Endothelial cell of umbilical vein (primary cell): ENCODE results near the gene DENND1A. TPM values are rescaled to one million over a fixed set of nuclear protein-coding genes. Genes with fewer than 3 reads are reported as not detected.

Experiments
- BruUV-seq: library from RNA; stranded (reverse); fragments of 400-500 nt; replicated peaks from 2 replicates; lab custom pipeline; 2021; lab: Mats Ljungman, UMichigan
- CTCF ChIA-PET: fragments of 300-600, 350-600 bp; sonication (Branson Sonifier 250); formaldehyde crosslinking; loops from one replicate; lab custom pipeline; 2021; ENCODE audit warnings: antibody characterized with exemption, inconsistent platforms; lab: Charles Lee
- POLR2A ChIA-PET: fragments of 300-600, 350-600 bp; sonication (Branson Sonifier 250); formaldehyde crosslinking; loops from one replicate; lab custom pipeline; 2021; ENCODE audit warnings: antibody characterized with exemption, inconsistent platforms; lab: Charles Lee
- DNase-seq: peaks from one replicate; pipeline ENCODE4 v3.0.0-alpha.2; 2011; ENCODE audit warnings: low read depth, low spot score
- FAIRE-seq: peaks from 2 replicates; lab custom pipeline; 2011; peaks lifted over from hg19 to GRCh38; lab: Jason Lieb, UNC
- H2AFZ ChIP-seq: 2 replicates; pipeline ENCODE4 v1.6.0; 2012; ENCODE audit warnings: low read depth, low read length, control low read depth, inconsistent platforms
- H3K27ac ChIP-seq: 2 replicates; pipeline ENCODE4 v1.5.1; 2011; ENCODE audit warnings: low read depth, mild to moderate bottlenecking, control low read depth, low read length, moderate library complexity; ENCODE audit not compliant: insufficient read depth
- H3K27me3 ChIP-seq, 2 experiments: 2 replicates each; pipeline versions ENCODE4 v1.6.0 to v1.6.1; 2011; ENCODE audit warnings: low read length in 2 of 2, mixed read lengths in 1 of 2; ENCODE audit not compliant: control insufficient read depth in 2 of 2, insufficient read depth in 2 of 2
- H3K36me3 ChIP-seq, 2 experiments: 2 replicates in 1 of 2; 3 replicates in 1 of 2; pipeline ENCODE4 v1.5.1; 2011; ENCODE audit warnings: low read length in 2 of 2, mild to moderate bottlenecking in 1 of 2, moderate library complexity in 1 of 2; ENCODE audit not compliant: control insufficient read depth in 2 of 2, insufficient read depth in 2 of 2; ENCODE audit errors: extremely low read depth in 1 of 2
- H3K4me1 ChIP-seq: 3 replicates; pipeline ENCODE4 v1.5.1; 2011; ENCODE audit warnings: mild to moderate bottlenecking, low read length; ENCODE audit not compliant: control insufficient read depth, insufficient read depth; ENCODE audit errors: extremely low read depth
- H3K4me2 ChIP-seq: 2 replicates; pipeline ENCODE4 v1.6.1; 2011; ENCODE audit warnings: low read length, control low read depth, mixed read lengths; ENCODE audit not compliant: insufficient read depth
- H3K4me3 ChIP-seq, 3 experiments: fragments of 200-600 bp in 1 of 3; sonication (generic), shearing (Covaris generic) in 1 of 3; replicated peaks in 1 of 3; 2 replicates each; pipeline ENCODE4 v1.5.1; 2011 to 2016; ENCODE audit warnings: control low read depth in 3 of 3, low read length in 3 of 3, mild to moderate bottlenecking in 2 of 3, inconsistent platforms in 1 of 3, low read depth in 1 of 3, moderate library complexity in 1 of 3; ENCODE audit not compliant: insufficient read depth in 1 of 3
- H3K79me2 ChIP-seq: 2 replicates; pipeline ENCODE4 v1.6.0; 2012; ENCODE audit warnings: low read length, inconsistent platforms; ENCODE audit not compliant: control insufficient read depth, insufficient read depth
- H3K9ac ChIP-seq: replicated peaks from 2 replicates; pipeline ENCODE3; 2011; ENCODE audit warnings: low read length, control low read depth; ENCODE audit not compliant: insufficient read depth; ENCODE audit errors: extremely low read depth
- H3K9me1 ChIP-seq: replicated peaks from 3 replicates; pipeline ENCODE4 v1.6.0; 2011; ENCODE audit warnings: mild to moderate bottlenecking, low read length; ENCODE audit not compliant: control insufficient read depth, insufficient read depth; ENCODE audit errors: extremely low read depth
- H3K9me3 ChIP-seq: replicated peaks from 2 replicates; pipeline ENCODE4 v1.5.1; 2012; ENCODE audit warnings: low read length, inconsistent platforms; ENCODE audit not compliant: control insufficient read depth, insufficient read depth
- H4K20me1 ChIP-seq: replicated peaks from 2 replicates; pipeline ENCODE3; 2011; ENCODE audit warnings: mild to moderate bottlenecking, low read length; ENCODE audit not compliant: control insufficient read depth, insufficient read depth; ENCODE audit errors: extremely low read depth
- CTCF ChIP-seq, 2 donors: IDR thresholded peaks; 1 replicate in 1 of 2; 2 replicates in 1 of 2; pipeline ENCODE4 v1.5.1; 2011; ENCODE audit warnings: low read length in 2 of 2, mild to moderate bottlenecking in 2 of 2, moderate library complexity in 2 of 2, control low read depth in 1 of 2, inconsistent platforms in 1 of 2, low read depth in 1 of 2; ENCODE audit not compliant: insufficient read depth in 1 of 2; ENCODE audit errors: extremely low read depth in 1 of 2
- EZH2 ChIP-seq: IDR thresholded peaks from 2 replicates; pipeline ENCODE4 v1.6.1; 2012; ENCODE audit warnings: borderline replicate concordance, low read depth, mild to moderate bottlenecking, moderate library complexity, low read length, inconsistent platforms; ENCODE audit not compliant: severe bottlenecking
- FOS ChIP-seq: IDR thresholded peaks from 2 replicates; pipeline ENCODE4 v1.6.1; 2011; ENCODE audit warnings: mild to moderate bottlenecking, low read length, moderate library complexity, borderline replicate concordance; ENCODE audit not compliant: insufficient read depth
- GATA2 ChIP-seq: IDR thresholded peaks from 2 replicates; pipeline ENCODE4 v1.7.0; 2011; ENCODE audit warnings: low read depth, mild to moderate bottlenecking, moderate library complexity, mixed read lengths, low read length; ENCODE audit not compliant: insufficient read length, insufficient read depth
- JUN ChIP-seq: IDR thresholded peaks from 2 replicates; pipeline ENCODE4 v1.6.1; 2011; ENCODE audit warnings: borderline replicate concordance, low read depth; ENCODE audit not compliant: insufficient read length, insufficient read depth
- MAX ChIP-seq: IDR thresholded peaks from 2 replicates; pipeline ENCODE4 v1.6.1; 2011; ENCODE audit not compliant: insufficient read depth, insufficient read length
- MYC ChIP-seq: IDR thresholded peaks from one replicate; pipeline ENCODE4 v1.6.1; 2011; ENCODE audit warnings: mild to moderate bottlenecking, low read depth, low read length
- POLR2A ChIP-seq: IDR thresholded peaks from 2 replicates; pipeline ENCODE4 v1.6.1; 2012; ENCODE audit warnings: low read depth, mild to moderate bottlenecking, control low read depth, low read length
- POLR2AphosphoS5 ChIP-seq: IDR thresholded peaks from 2 replicates; pipeline ENCODE4 v1.6.1; 2012; ENCODE audit warnings: low read depth, mild to moderate bottlenecking, control low read depth, low read length, moderate library complexity; ENCODE audit not compliant: insufficient read depth
- dilution Hi-C: fragments of 300-500 bp; cut with MboI; formaldehyde crosslinking; loops from one replicate; pipeline ENCODE4 v1.15.0; 2019; ENCODE audit warnings: low sequenced_read_pairs; ENCODE audit not compliant: extremely low pct_ligation_motif_present
- intact Hi-C: fragments of 100-400 bp; cut with micrococcal nuclease; formaldehyde crosslinking; loops from one replicate; pipeline ENCODE4 v1.10.0; 2022
- polyA plus RNA-seq, 4 experiments: library from polyadenylated mRNA; depleted of rRNA in 3 of 4; stranded (reverse) in 3 of 4; unstranded in 1 of 4; fragments of >200 nt; gene quantifications; 2 replicates each; pipeline versions ENCODE4 v1.2.1 to v1.2.3, GENCODE V29; 2011 to 2012; ENCODE audit warnings: missing spikeins in 1 of 4
- total RNA-seq: library from RNA; stranded (reverse); gene quantifications from 2 replicates; pipeline ENCODE4 v1.2.3, GENCODE V29; 2021

Gene DENND1A
- total and polyA plus RNA-seq, 2 donors (not counting 3 experiments of a cell fraction or from before 2014, with no cell fraction given), result 18.5 to 24.5 TPM

GRCh38 chr9:123523001-123523400 is 406.9 kb downstream of the DENND1A start:
- intact Hi-C loops, result no loop called here
- POLR2A ChIA-PET, result no interaction called here
- FAIRE-seq, result no peak

More at GRCh38 chr9:123523001-123523400, 406.9 kb downstream of the DENND1A start:
- no peaks in the 10 kb centered on the region for H4K20me1 ChIP-seq
- no peaks in the 10 kb centered on the region for H3K27me3 ChIP-seq
- H3K4me2 ChIP-seq, result no peak overlapping the region
- no peaks in the 10 kb centered on the region for H3K79me2 ChIP-seq
- H3K36me3 ChIP-seq, result no peaks in the 10 kb centered on the region
- no peak overlapping the region for H2AFZ ChIP-seq
- no peak overlapping the region for H3K27ac ChIP-seq
- no peaks in the 10 kb centered on the region for H3K9me3 ChIP-seq
- H3K9ac ChIP-seq, result no peak overlapping the region
- no TSS peak for BruUV-seq
- dilution Hi-C loops, result no loop called here
- no peak overlapping the region for H3K4me3 ChIP-seq
- CTCF ChIA-PET, result interaction anchor here (1.1 kb wide), 1 partner anchor 13 kb away, joined by 3 read pairs; no protein-coding TSS in a partner anchor
- no peaks in the 10 kb centered on the region for H3K4me1 ChIP-seq
- DNase-seq, result no peak
- TF ChIP-seq JUN (no peak), GATA2 (no peak), MYC (no peak), EZH2 (no peak), POLR2A (no peak), CTCF (IDR thresholded peaks at IDR 0.05; ENCODE audit: extremely low read depth in 1 of 2, insufficient read depth in 1 of 2, low read depth in 1 of 2, low read length in 2 of 2) (no peak), POLR2AphosphoS5 (no peak), FOS (no peak), MAX (no peak)
- no peaks in the 10 kb centered on the region for H3K9me1 ChIP-seq
